HG03520 (cell line): ENCODE measurements around the gene EIF1B.
"Not testable (repeated sequence)": the region's sequence is repeated elsewhere in the genome, so short reads cannot be mapped to it uniquely, and the experiment has no call there.

ENCODE experiments used
- ATAC-seq: cut with Tn5 transposase; IDR thresholded peaks from one replicate; pipeline ENCODE4 v1.9.1; 2021; ENCODE audit warnings: mild to moderate bottlenecking, moderate library complexity; ENCODE audit not compliant: unreplicated experiment

Gene EIF1B

DNA sequence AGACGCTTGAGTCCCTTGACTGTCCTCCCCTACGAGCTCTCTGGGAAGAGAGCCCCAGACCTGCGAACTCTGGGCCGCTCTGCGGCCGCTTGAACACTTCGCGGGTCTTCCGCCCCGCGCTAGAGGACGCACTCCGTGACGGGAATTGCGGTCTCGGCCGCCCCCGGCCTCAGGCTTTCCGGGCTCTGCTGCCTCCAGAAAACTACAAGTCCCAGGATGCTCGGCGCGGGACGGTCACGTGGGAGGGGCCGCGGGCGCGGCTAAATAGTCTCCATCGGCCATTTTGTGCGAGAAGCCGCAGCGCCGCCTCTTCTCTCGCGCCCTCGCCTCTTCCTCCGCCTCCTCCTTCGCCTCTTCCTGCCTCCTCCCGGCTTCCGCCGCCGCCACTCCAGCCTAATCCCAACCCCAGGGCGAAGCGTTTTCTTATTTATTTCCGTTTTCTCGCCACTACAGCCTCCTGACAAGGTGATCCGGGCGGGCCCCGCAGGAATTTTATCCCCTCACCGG, at the start of gene EIF1B:
Gene EIF1B (plus strand): TSS at position 290 of the 507 bp plus-strand sequence. CDS start 235 bp downstream, outside the sequence.
- peak; percentile 94 for ATAC-seq

DNA sequence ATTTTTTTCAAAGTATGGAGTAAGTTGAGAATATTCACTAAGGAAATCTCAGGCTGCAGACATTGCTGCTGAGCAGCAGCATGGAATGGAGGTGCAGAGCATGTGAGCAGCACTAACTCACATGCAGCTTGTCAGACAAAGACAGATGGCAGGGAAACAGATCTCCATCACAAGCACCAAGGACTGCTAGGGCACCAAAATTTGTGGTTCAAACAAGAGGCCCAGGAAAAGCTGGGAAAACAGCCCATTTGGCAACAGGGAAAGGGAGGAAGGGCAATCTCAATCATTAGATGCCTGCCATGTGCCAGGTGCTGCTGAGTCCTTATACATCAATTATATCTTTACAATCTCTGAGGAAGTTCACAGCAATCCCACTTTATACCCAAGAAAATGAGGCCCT, 47.2 kb upstream of the EIF1B start:
- ATAC-seq = no peak

DNA sequence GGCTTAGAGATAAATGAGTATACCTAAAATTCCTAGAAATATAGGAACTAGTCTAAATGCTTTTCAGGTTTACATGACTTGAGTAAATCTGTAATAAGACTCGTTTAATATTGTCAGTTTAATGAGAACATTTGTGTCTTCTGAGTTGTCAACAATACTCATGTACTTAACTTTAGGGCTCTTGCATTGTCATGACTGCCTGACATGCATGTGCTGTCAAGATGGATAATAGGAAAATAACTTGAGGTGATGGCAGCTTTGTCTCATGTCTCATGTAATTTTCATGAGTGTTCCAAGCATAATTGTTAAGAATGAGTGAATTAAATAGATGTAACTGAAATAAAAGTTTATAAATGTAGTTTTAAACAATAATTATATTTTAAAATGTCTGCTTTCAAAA, 45.1 kb upstream of the EIF1B start:
- ATAC-seq = no peak

DNA sequence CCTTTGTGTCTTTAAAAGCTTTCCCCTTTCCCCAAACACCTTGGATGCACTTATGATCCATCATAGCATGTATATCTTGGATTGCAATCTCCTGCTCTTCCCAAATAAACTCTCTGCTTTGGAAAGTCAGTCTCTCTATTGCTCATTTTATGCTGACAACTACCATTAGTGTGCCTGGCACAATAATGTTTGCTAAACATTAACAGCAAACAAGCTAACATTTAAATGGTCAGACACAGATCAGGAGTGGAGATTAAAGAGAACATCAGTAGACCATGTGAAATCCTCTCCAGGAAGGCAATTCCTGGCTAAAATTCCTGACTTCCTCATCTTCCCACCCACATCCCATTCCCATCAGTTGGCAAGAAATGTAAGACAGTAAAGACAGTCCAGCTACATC, 44.3 kb upstream of the EIF1B start:
- ATAC-seq = no peak

DNA sequence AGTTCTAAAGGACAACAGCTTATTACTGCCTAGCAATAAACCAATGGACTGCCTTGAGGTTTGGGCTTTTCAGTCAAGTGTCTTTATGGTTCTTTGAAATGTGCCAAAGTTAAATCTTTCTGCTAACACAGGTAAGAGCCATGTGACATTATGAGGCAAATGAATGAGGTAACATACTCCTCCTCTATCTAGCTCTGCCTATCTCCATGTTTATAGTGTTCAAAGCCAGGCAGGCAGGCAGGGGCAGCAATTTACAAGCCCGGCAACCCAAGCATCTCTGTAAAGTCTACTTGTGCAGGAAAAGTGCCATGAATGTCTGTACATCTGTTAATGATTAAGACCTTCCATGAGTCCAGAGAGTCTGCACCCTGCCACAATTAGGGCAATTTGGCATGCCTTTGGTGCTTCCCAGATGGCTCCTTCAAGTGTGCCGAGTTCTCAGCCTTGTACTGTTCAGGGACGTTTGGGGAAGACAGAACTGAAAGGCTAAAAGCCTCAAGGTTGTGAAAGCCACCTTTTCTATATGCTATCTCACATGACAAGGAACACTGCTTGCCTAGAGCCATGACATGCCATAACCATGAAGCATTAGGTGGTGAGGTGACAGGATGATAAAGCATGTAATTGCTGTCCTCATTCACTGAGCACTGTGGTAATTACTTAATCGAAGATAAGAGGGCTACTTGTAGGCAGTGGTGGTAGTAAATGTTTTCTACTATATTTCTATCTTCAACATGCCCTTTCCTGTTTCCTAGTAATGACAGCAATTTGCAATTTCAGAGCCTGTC, 41.4 kb upstream of the EIF1B start:
- ATAC-seq = no peak

DNA sequence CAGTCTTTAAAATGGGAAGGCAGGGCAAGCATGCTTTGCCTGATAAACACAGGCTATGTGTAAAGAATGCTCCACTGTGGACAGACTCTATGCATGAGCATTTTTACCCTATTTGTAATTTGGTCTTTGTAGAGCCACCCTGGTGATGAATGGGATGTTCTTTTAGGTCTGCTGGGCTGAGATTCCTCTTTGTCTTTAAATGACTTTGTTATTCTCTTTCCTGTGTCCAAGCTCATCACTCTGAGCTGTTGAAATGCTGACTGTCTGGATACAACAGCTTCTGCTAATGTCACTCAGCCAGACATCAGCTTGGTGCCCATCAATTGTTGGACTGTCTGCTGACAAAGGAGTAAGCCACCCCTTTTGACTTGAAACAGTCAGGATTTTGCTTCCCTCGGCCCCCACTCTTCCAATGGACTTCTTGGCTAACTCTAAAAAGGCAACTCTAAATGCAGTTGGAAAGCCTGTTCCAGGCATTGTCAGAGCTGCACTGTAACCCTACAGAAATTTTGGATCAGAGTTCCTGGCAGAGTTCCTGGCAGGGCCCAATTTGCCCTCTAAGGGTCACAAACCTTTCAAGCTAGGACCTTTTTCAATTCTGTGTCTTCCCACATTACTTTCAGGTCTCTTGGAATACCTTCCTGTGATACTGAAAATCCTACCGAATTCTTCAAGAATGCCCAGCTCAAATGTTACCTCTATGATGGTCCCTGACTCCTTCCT, 40.5 kb upstream of the EIF1B start:
- ATAC-seq = no peak

DNA sequence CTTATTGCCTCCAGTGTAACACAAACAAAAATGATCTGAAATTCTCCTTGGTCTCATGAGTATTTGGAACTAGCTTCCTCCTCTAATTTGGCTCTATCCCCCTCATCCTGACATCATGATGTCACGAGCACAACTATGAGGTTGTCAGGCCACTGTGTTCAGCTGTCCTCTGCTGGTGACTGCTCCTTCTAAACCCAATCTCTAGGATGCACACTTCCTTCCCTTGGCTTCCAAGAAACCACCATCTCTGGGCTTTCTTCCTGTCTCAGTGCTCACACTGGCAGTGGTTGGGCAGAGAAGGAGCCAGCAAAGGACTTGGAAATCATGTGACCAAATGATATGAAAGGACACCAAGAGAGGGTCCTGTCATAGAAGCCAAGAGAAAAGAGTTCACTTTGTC, 30.7 kb upstream of the EIF1B start:
- no peak for ATAC-seq

DNA sequence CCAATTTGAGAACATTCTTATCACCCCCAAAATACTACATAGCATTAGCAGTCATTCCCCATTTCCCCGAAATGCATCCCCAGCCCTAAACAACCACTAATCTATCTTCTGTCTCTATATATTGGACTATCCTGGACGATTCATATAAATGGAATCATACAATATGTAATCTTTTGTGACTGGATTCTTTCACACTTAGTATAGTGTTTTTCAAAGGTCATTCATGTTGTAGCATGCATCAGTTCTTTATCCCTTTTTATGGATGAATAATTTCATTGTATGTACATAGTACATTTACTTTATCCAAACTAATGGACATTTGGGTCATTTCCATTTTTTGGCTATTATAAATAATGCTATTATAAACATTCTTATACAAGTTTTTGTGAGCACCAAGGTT, 27.5 kb upstream of the EIF1B start:
- ATAC-seq = no peak

DNA sequence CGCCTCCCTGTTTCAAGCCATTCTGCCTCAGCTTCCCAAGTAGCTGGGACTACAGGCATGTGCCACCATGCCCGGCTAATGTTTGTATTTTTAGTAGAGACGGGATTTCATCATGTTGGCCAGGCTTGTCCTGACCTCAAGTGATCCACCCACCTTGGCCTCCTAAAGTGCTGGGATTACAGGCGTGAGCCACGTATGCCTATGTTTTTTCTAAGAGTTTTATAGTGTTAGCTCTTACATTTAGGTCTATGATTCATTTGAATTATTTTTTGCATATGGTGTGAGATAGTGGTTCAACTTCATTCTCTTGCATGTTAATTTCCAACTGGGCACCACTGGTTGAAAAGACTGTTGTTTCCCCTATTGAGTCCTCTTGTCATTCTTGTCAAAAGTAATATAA, 26.4 kb upstream of the EIF1B start:
- not testable (repeated sequence) for ATAC-seq

DNA sequence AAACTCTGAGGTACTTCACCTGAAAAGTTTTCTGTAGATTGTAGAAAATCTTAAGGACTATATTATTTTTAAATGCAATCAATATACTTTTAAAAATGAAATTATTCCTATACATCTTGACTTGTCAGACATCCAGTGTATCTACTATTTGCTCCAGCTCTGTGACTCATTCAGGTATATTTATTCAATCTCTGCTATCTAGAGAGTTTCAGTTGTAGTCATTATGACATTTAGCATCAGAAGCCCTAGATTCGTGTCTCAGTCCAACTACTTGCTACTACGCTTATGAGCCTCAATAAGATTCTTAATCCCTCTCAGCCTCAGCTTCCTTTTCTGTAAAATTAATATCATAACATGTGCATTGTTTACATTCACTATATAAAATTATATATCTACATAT, 22.3 kb upstream of the EIF1B start:
- ATAC-seq = no peak

DNA sequence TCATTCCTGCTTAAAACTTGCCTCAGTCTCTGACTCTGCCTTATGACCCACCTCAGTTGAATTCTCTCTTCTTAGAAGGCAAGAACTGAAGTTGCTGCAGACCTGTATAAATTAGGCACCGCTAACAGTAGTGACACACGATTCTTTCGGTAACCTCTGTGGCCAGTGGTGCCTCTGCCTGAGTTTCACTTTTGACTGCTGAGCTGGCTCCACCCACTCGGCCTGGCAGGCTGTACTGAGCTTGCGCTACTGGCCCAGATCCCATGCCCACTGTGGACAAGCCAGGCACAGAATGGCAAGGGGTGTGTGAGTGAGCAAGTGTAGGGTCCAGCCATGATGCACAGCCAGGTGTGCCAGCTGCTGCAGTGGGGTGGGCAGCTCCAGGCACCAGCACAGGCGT, 19.1 kb upstream of the EIF1B start:
- ATAC-seq = no peak

DNA sequence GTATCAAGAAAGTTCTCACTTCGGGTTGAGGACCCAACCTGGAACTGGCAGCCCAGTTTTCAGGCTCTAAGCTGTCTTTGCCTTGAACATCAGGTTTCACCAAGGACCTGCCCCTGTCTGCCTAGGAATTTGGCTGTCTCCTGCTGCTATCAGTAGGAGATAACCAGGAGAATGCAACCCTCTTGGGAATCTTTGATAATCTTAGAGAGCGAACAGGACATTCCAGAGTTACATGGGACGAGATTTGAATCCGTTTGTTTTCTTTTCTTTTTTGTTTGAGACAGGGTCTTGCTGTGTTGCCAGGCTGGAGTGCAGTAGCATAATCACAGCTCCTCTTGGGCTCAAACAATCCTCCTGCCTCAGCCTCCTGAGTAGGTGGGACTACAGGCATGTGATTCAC, 18.0 kb upstream of the EIF1B start:
- no peak for ATAC-seq

DNA sequence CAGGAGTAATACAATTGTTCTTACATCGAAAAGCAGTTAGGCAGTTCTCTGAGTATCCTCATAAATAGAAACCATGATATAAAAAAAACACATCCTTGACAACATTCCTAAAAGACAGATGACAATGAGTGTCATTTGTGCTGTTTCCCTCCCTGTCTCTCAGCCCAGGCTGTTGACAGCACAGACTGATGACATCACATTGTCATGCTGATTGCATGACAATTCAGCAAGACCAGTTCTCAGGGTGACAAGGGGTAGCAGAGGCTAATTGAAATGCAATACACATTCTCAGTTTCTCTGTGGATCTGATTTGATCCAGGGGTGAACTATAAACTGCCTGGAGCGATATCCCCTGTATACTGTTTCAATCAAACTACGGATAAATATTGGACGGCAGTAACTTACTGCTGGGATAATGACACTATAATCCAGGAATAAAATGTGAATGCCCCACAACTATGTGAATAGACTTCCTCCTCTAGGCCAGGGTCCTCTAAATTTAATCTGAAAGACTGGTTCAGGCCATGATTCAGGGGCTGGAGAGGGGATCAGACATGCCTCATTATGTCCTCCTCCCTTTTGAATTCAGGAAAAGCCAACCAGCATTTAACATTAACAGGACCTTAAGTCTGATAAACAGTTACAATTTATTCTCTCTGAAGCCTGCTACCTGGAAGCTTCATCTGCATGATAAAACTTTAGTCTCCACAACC, 16.7 kb upstream of the EIF1B start:
- ATAC-seq = no peak

DNA sequence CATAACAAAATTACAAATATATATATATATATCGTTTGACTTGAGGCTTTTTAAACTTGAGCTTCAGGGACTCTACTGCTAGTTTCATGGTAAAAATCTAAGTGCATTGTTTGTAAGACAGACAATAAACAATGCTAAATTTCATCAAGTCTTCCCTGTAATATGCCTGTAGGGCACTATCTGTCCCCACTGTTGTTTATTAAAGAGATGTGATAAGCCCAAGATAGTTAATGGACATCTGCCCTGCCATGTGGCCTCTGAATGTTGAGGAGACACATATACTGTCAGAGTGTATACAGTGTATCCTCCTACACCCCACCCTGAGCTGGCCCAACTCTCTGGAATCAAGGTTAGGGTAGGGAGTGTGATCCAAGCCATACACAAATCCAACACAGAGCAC, 15.1 kb upstream of the EIF1B start:
- no peak for ATAC-seq

DNA sequence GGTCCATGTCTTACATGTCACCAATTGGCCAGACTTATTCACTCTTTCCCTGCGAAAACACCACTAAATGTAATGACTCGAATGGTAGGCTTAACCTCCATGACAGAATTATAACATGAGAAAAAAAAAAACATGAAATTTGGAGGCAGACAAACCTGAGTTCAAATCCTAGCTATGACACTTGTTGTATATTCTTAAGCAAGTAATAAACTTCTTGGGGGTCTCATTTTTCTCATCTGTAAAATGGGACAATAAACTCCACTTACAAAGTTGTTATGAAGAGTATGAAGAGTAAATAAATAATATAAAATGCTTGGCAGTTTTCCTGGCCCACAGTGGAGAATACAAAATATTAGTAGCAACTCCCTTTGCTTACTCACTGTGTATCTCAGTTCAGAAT, 11.4 kb upstream of the EIF1B start:
- ATAC-seq = no peak

DNA sequence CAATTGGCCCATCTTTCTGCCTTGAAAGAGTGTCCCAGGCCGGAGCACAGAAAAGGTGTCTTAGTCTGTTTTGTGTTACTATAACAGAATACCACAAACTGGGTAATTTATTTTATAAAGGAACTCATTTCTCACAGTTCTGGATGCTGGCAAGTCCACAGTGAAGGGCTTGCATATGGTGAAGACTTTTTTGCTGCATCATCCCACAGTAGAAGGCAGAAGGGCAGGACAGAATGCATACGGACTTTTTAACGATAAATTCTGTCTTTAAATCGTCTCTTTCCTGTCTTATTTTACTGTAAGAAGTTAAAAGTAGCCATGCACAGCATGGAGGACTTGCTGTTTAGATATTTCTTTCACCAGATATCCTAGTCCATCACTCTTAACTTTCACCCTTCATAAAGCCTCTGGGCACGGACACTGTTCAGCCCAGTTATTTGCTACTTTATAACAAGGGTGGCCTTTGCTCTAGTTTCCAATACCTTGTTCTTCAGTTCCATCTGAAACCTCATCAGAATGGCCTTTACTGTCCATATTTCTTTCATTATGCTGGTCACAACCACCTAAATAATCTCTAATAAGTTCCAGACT, 10.3 kb upstream of the EIF1B start:
- no peak for ATAC-seq

DNA sequence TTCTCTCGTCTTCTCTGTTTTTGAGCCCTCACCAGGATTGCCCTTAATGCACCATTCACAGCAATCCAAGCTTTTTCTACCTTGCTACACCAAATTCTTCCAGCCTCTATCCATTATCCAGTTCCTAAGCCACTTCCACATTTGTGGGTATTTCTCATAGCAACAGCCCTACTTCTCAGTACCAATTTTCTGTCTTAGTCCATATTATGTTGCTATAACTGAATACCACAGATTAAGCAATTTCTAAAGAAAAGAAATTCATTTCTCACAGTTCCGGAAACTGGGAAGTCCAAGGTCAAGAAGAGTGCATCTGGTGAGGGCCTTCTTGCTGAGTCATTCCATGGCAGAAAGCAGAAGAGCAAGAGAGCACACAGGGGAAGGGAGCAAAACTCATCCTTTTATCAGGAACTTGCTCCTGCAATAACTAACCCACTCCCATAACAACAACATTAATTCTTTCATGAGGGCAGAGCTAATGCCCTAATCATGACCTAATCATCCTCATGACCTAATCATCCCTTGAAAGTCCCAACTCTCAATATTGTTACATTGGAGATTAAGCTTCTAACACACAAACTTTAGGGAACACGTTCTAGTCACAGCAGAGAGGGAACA, 9.7 kb upstream of the EIF1B start:
- no peak for ATAC-seq

DNA sequence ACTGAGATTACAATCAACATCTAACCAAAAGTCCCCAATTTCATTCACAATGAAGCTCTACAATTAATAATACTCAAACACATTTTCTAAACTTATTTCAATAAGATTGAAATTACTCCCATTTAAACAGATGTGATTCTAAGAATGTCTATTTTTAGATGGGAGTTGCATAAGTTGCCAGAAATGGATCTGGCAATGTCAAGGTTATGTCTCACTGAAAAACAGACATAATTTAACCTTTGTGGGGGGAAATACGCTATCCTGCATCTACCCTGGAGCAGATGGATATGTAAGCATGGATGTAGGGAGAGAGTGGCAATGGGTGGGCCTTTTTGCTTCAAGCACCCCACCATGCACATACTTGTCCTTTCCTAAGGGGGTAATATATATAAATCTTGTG, 6.7 kb upstream of the EIF1B start:
- ATAC-seq = no peak

DNA sequence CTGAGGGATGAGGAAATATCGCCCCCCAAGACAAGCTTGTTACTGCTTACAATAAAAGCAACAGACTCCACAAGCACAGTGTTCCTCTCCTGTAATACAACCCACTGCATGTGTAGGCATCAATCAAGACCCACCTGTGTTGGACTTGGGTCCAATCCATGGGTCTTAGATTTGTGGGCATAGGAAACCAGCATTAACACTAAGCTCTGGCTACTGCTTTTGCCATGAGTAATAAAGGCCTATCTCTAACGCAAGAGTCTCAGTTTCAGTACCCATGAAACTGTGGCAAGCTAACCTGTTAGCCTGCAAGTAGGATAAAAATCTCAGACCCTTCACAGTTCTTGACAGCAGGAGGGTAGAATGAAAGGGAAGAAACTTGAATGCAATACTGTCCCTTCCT, 5.2 kb upstream of the EIF1B start:
- no peak for ATAC-seq

DNA sequence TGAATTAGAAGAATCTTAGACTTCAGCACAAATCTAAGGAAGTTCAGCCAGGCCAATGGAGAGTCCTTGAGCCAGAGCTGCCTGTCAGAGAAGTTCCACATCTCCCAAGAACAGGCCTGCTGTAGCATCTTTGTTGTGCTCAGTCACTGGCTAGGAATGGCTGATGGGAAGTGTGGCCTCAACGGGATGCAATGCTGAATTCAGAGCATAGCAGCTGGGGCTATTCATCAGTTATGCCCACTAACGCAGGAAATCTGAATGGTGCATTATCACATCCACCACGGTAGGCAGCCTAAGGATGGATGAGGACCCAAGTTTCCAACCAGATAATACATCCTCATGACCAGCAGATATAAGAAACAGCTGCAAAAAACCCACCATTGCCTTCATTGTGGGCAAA, 3.2 kb upstream of the EIF1B start:
- ATAC-seq = no peak

DNA sequence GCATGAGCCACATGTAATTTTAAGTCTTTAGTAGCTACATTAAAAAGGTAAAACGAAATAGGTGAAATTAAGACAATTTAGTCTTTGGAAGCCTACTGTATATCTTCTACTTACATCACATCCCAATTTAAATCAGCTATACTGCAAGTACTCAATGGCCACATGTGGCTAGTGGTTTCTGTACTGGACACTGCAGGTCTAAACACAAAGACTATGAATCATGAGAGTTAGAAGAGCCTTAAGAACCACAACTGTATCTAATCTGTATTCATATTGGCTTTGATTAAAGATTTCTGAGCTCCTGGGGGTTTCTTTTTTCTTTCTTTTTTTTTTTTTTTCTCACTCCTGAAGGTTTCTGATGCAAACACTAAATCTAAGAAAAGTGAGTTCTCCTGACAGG, 2.3 kb upstream of the EIF1B start:
- no peak for ATAC-seq
